Activated CD4-positive, alpha-beta T cell treated with anti-CD3 and anti-CD28 coated beads for 36 hours (primary cell): ENCODE results near the gene WBP11. TPM values are rescaled to one million over a fixed set of nuclear protein-coding genes. Genes with fewer than 3 reads are reported as not detected.
A peak's percentile ranks its signal among the peaks of the same experiment; 100 is the strongest.

ENCODE experiments used
- ATAC-seq: fragments of 200-7000 bp; cut with Tn5 transposase; one replicate; pipeline ENCODE4 v1.10.0; 2021; ENCODE audit warnings: mild to moderate bottlenecking, moderate library complexity
- CTCF ChIA-PET: fragments of 350-600 bp; sonication (Branson Sonifier 250); formaldehyde crosslinking; loops from one replicate; lab custom pipeline; 2021; ENCODE audit warnings: antibody characterized with exemption; lab: Charles Lee
- POLR2A ChIA-PET: fragments of 350-600 bp; sonication (Branson Sonifier 250); formaldehyde crosslinking; loops from one replicate; lab custom pipeline; 2021; ENCODE audit warnings: antibody characterized with exemption, inconsistent platforms; lab: Charles Lee
- DNase-seq: peaks from one replicate; pipeline ENCODE4 v3.0.0-alpha.2; 2020
- H3K27ac Mint-ChIP-seq: one replicate; pipeline ENCODE4 v1.8.0; 2021; ENCODE audit warnings: mixed read lengths
- H3K27me3 Mint-ChIP-seq: one replicate; pipeline ENCODE4 v1.8.0; 2021; ENCODE audit warnings: mixed read lengths
- H3K36me3 Mint-ChIP-seq: one replicate; pipeline ENCODE4 v1.8.0; 2021; ENCODE audit warnings: low read depth, mixed read lengths
- H3K4me1 Mint-ChIP-seq: one replicate; pipeline ENCODE4 v1.8.0; 2021; ENCODE audit warnings: mixed read lengths
- H3K4me3 Mint-ChIP-seq: one replicate; pipeline ENCODE4 v1.8.0; 2021; ENCODE audit warnings: mild to moderate bottlenecking, moderate library complexity, mixed read lengths
- H3K9me3 Mint-ChIP-seq: one replicate; pipeline ENCODE4 v1.8.0; 2021; ENCODE audit warnings: low read depth, mixed read lengths
- intact Hi-C, 2 experiments: fragments of 100-400 bp; cut with DNase I in 1 of 2; cut with micrococcal nuclease in 1 of 2; formaldehyde crosslinking; loops; one replicate each; pipeline versions ENCODE4 v1.14.2 to v1.15.1; 2022 to 2024; cut with DNase I, micrococcal nuclease
- total RNA-seq, 2 experiments: library from RNA; stranded (reverse); gene quantifications; one replicate each; pipeline ENCODE4 v1.2.3, GENCODE V29; 2021

Gene WBP11
- total RNA-seq, 2 experiments from 2014 or later = 143 to 193 TPM

DNA sequence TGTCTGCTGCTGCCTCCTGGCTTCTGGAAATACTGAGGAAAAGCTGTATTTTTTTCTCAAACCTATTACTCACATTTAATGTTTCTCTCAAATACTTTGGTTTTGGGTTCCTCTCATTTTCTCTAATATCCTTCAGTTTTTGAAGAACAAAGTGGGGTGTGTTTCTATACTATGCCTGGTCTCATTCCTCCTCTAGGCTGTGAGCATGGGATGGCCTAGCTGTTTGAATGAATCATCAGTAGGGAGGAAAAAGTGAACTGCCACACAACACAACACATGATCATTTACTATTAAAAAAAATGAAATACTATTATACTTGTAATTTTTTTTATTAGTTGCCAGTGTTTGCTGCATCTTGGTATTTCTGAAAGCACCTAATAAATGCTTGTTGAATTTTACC lies 22.0 kb upstream of the WBP11 start:
- POLR2A ChIA-PET = no interaction called here
- no peaks in the 10 kb centered on the region for H3K27me3 Mint-ChIP-seq

GRCh38 chr12:14824012-14824634 lies 20.8 kb upstream of the WBP11 start:
- peak; percentile 90 for ATAC-seq
- Mint-ChIP-seq H3K27ac (no peak overlapping the region), H3K27me3 (no peaks in the 10 kb centered on the region), H3K4me1 (peaks cover 23% of the 10 kb centered on the region), H3K36me3 (no peaks in the 10 kb centered on the region), H3K4me3 (no peak overlapping the region), H3K9me3 (no peaks in the 10 kb centered on the region)
- intact Hi-C loops = loop anchor here in 1 of 2 experiments (2.0 kb wide), 1 partner anchor 53 kb away; a partner anchor contains a TSS
- ChIA-PET POLR2A (no interaction called here), CTCF (interaction anchor here (0.8 to 1.1 kb wide), 2 partner anchors 21 to 244 kb away, joined by 3 read pairs; no protein-coding TSS in a partner anchor)
- no peak for DNase-seq

More for the DNA sequence above, 22.0 kb upstream of the WBP11 start:
- Mint-ChIP-seq H3K4me3 (no peak overlapping the region), H3K4me1 (peaks cover 23% of the 10 kb centered on the region), H3K9me3 (no peaks in the 10 kb centered on the region), H3K36me3 (no peaks in the 10 kb centered on the region), H3K27ac (no peak overlapping the region)
- intact Hi-C loops = loop anchor here in 1 of 2 experiments (2.0 kb wide), 1 partner anchor 54 kb away; a partner anchor contains a TSS
- DNase-seq (no peak), ATAC-seq (no peak)
- CTCF ChIA-PET = interaction anchor here (0.7 kb wide), 1 partner anchor 50 kb away, joined by 3 read pairs; no protein-coding TSS in a partner anchor

DNA sequence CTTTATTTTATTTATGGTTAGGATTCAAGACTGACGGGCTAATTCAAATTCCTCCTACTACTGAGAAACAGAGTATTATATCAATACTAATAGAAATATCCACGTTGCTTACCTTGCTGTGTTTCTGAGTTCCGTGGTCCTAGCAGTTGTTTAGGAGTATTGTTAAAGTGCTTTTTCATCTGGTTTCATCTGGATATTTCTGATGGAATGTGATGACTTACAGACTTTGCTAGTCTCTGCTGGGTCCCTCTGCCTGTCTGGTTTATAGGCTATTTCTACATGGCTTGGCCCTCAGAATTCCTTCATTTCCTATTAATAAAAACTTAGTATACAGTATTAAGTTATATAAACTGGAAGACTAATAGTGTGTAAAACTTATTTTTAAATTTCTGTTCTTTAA lies 10.7 kb upstream of the WBP11 start, which contains the start of gene SMCO3:
Gene SMCO3 (minus strand): TSS at position 169 of the 400 bp plus-strand sequence. CDS start 7,502 bp downstream, outside the sequence.
- Mint-ChIP-seq H3K4me3 (no peak within 1 kb of the TSS), H3K27ac (no peak within 1 kb of the TSS)
- POLR2A ChIA-PET = no interaction called here

DNA sequence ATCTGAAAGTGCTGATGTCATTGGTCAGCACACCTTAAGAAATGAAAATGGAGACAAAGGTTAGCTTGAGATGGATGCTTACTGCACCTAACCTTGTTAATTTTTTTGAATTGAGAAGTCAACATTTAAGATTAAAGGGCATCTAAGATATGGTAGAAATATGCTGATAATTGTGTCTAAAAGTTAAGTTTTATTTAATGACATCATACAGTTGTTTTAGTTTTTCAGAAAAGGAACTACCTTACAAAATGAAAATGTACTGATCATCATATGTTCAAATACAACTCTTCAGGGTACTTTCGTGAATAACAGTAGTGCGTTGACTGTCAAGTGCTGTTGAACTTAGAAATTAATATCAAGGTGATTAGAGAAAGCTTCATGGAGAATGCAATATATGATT lies 8.2 kb upstream of the WBP11 start:
- ChIA-PET POLR2A (no interaction called here), CTCF (interaction anchor here (0.9 to 2.9 kb wide), 5 partner anchors 17 to 410 kb away, joined by 3 to 15 read pairs (median 3); partner anchors contain the start of gene RERG)
- DNase-seq = no peak
- Mint-ChIP-seq H3K27ac (no peak overlapping the region), H3K4me3 (no peak overlapping the region), H3K4me1 (peaks cover 12% of the 10 kb centered on the region), H3K27me3 (no peaks in the 10 kb centered on the region), H3K36me3 (no peaks in the 10 kb centered on the region), H3K9me3 (no peaks in the 10 kb centered on the region)
- no peak for ATAC-seq
- intact Hi-C loops = no loop called here

More for the DNA sequence above, 10.7 kb upstream of the WBP11 start, which contains the start of gene SMCO3:
- CTCF ChIA-PET = interaction anchor here (0.8 to 1.4 kb wide), 2 partner anchors 9 to 14 kb away, joined by 3 to 4 read pairs; no protein-coding TSS in a partner anchor
- no peak for ATAC-seq
- no peak for DNase-seq
- no peaks in the 10 kb centered on the region for H3K36me3 Mint-ChIP-seq
- intact Hi-C loops = no loop called here
- H3K9me3 Mint-ChIP-seq = no peaks in the 10 kb centered on the region
- peaks cover 3% of the 10 kb centered on the region for H3K27me3 Mint-ChIP-seq
- peaks cover 12% of the 10 kb centered on the region for H3K4me1 Mint-ChIP-seq

- POLR2A ChIA-PET = no interaction called here
- ATAC-seq = no peak
Observed at GRCh38 chr12:14810953-14811483, 7.7 kb upstream of the WBP11 start.

GRCh38 chr12:14810167-14810952 lies 7.1 kb upstream of the WBP11 start:
- CTCF ChIA-PET = interaction anchor here (0.6 to 2.9 kb wide), 11 partner anchors 11 to 1688 kb away, joined by 3 to 15 read pairs (median 3); partner anchors contain the start of gene RERG

More at GRCh38 chr12:14810953-14811483, 7.7 kb upstream of the WBP11 start:
- H3K4me1 Mint-ChIP-seq = peaks cover 12% of the 10 kb centered on the region
- DNase-seq = peak; percentile 18
- no peaks in the 10 kb centered on the region for H3K9me3 Mint-ChIP-seq
- intact Hi-C loops = no loop called here
- no peaks in the 10 kb centered on the region for H3K27me3 Mint-ChIP-seq
- H3K27ac Mint-ChIP-seq = no peak overlapping the region
- H3K36me3 Mint-ChIP-seq = no peaks in the 10 kb centered on the region
- H3K4me3 Mint-ChIP-seq = no peak overlapping the region
- CTCF ChIA-PET = interaction anchor here (0.9 to 2.9 kb wide), 7 partner anchors 17 to 410 kb away, joined by 3 to 15 read pairs (median 3); partner anchors contain the start of gene RERG

DNA sequence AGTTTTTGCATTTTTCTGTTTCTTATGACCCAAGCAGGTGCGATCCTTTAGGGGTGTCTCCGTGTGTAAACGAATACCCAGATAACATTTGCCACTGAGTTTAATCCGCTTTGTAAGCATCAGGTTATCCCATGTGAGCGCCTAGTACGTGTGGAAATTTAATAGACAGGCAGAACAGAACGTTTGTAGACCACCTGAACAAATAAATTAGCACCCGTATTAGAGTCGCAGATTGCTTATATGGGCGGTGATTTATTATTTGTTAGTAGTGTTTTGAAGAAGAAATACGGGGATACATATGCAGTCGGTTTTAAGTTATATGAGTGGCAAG lies 517 bp upstream of the WBP11 start:
- no peak overlapping the region for H3K4me3 Mint-ChIP-seq
- intact Hi-C loops = loop anchor here (1.0 to 10.0 kb wide), 9 partner anchors 29 to 1081 kb away; partner anchors contain the start of genes ARHGDIB (in 2 of the 2) and STRAP (in 2 of the 2)
- no peaks in the 10 kb centered on the region for H3K9me3 Mint-ChIP-seq
- no peak overlapping the region for H3K27ac Mint-ChIP-seq
- peaks cover 33% of the 10 kb centered on the region for H3K4me1 Mint-ChIP-seq
- peaks cover 13% of the 10 kb centered on the region for H3K36me3 Mint-ChIP-seq
- DNase-seq (no peak), ATAC-seq (peak; percentile 1)
- ChIA-PET POLR2A (interaction anchor here (1.2 to 2.2 kb wide), 3 partner anchors 19 to 33 kb away, joined by 3 to 24 read pairs (median 16); a partner anchor contains a TSS), CTCF (interaction anchor here (0.7 to 5.6 kb wide), 6 partner anchors 20 to 134 kb away, joined by 3 to 38 read pairs (median 4); a partner anchor contains a TSS)
- no peaks in the 10 kb centered on the region for H3K27me3 Mint-ChIP-seq

More at GRCh38 chr12:14810167-14810952, 7.1 kb upstream of the WBP11 start:
- Mint-ChIP-seq H3K27me3 (no peaks in the 10 kb centered on the region), H3K36me3 (no peaks in the 10 kb centered on the region), H3K4me1 (peaks cover 16% of the 10 kb centered on the region), H3K4me3 (no peak overlapping the region), H3K9me3 (no peaks in the 10 kb centered on the region), H3K27ac (no peak overlapping the region)
- no peak for ATAC-seq
- intact Hi-C loops = no loop called here
- POLR2A ChIA-PET = interaction anchor here (0.8 kb wide), 1 partner anchor 36 kb away, joined by 4 read pairs; a partner anchor contains a TSS
- no peak for DNase-seq

DNA sequence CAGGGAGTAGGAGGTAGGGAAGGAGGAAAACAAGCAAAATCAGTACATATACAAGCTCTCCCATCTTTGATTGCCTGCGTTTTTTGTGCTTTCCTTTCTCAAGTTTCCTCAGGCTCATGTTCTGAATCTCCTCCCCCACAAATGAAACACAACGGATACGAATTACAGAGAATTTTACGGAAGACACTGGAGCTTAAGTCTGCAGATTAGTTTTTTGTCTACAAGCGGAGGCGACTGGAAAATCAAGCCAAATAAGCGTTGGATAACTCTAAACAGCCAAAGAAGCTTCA lies 612 bp downstream of the WBP11 start:
- no peak overlapping the region for H3K4me3 Mint-ChIP-seq
- H3K9me3 Mint-ChIP-seq = no peaks in the 10 kb centered on the region
- ATAC-seq = no peak
- H3K4me1 Mint-ChIP-seq = peaks cover 33% of the 10 kb centered on the region
- intact Hi-C loops = loop anchor here (1.0 to 10.0 kb wide), 9 partner anchors 28 to 1082 kb away; partner anchors contain the start of genes ARHGDIB (in 2 of the 2) and STRAP (in 2 of the 2)
- no peaks in the 10 kb centered on the region for H3K27me3 Mint-ChIP-seq
- ChIA-PET CTCF (interaction anchor here (0.6 to 5.6 kb wide), 10 partner anchors 13 to 418 kb away, joined by 3 to 38 read pairs (median 4); partner anchors contain the start of gene RERG), POLR2A (interaction anchor here (1.2 to 2.2 kb wide), 3 partner anchors 18 to 32 kb away, joined by 3 to 24 read pairs (median 16); a partner anchor contains a TSS)
- DNase-seq = no peak
- H3K36me3 Mint-ChIP-seq = peaks cover 23% of the 10 kb centered on the region
- no peak overlapping the region for H3K27ac Mint-ChIP-seq

- POLR2A ChIA-PET = interaction anchor here (1.8 to 2.2 kb wide), 2 partner anchors 28 to 32 kb away, joined by 16 to 24 read pairs; a partner anchor contains a TSS
Observed at GRCh38 chr12:14802247-14802646, 1.0 kb downstream of the WBP11 start.

GRCh38 chr12:14795028-14795448 lies 8.2 kb downstream of the WBP11 start:
- intact Hi-C loops = no loop called here
- DNase-seq (no peak), ATAC-seq (no peak)
- POLR2A ChIA-PET = interaction anchor here (0.7 kb wide), 1 partner anchor 114 kb away, joined by 3 read pairs; no protein-coding TSS in a partner anchor
- Mint-ChIP-seq H3K4me1 (no peaks in the 10 kb centered on the region), H3K4me3 (no peak overlapping the region), H3K9me3 (no peaks in the 10 kb centered on the region), H3K27me3 (no peaks in the 10 kb centered on the region), H3K36me3 (peaks cover 72% of the 10 kb centered on the region), H3K27ac (no peak overlapping the region)
- CTCF ChIA-PET = interaction anchor here (0.6 to 1.1 kb wide), 2 partner anchors 195 to 200 kb away, joined by 3 to 4 read pairs; no protein-coding TSS in a partner anchor

More at GRCh38 chr12:14802247-14802646, 1.0 kb downstream of the WBP11 start:
- no peak for DNase-seq
- intact Hi-C loops = loop anchor here (2.0 to 10.0 kb wide), 4 partner anchors 147 to 1083 kb away; partner anchors contain the start of genes ARHGDIB (in 1 of the 2) and STRAP (in 1 of the 2)
- ATAC-seq = no peak
- H3K9me3 Mint-ChIP-seq = no peaks in the 10 kb centered on the region
- CTCF ChIA-PET = interaction anchor here (0.6 to 5.6 kb wide), 9 partner anchors 12 to 420 kb away, joined by 3 to 38 read pairs (median 4); partner anchors contain the start of gene RERG
- H3K27ac Mint-ChIP-seq = no peak overlapping the region
- no peaks in the 10 kb centered on the region for H3K27me3 Mint-ChIP-seq
- peaks cover 33% of the 10 kb centered on the region for H3K4me1 Mint-ChIP-seq
- peaks cover 27% of the 10 kb centered on the region for H3K36me3 Mint-ChIP-seq
- H3K4me3 Mint-ChIP-seq = no peak overlapping the region
